ENCODE data around the gene IPO13. TPM values are rescaled to one million over a fixed set of nuclear protein-coding genes. Genes with fewer than 3 reads are reported as not detected.

Gene IPO13
- total RNA-seq, 1 experiment from 2014 or later = 25.0 TPM

DNA sequence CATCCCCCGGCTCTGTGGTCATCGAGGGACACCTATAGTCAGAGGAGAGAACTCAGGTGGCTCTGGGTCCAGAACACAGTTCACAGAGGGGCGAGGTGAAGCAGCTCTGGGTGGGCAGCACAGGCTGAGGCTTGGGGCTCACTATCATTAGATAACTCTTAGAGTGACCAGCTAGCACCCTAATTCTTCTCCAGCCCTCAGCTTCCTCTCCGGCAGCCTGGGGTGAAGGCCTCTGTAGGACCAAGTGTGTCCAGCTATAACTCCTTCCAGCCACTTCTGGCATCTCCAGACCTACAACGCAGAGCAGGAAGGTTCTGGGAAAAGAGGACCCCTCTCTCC lies 11.8 kb upstream of the IPO13 start:
- Histone ChIP-seq H2AFZ (no peak overlapping the region), H4K20me1 (ENCODE audit: insufficient read depth) (no peaks in the 10 kb centered on the region), H3K9me3 (ENCODE audit: insufficient read depth, low read depth) (no peaks in the 10 kb centered on the region), H3K4me1 (replicated peaks; ENCODE audit: insufficient read depth) (peaks cover 39% of the 10 kb centered on the region), H3K27me3 (ENCODE audit: insufficient read depth, low read depth) (no peaks in the 10 kb centered on the region), H3K4me3 (peak overlapping the region; percentile 15; the same call in 1 of the 2 replicates), H3K9me2 (ENCODE audit: insufficient read depth) (no peaks in the 10 kb centered on the region), H3K36me3 (ENCODE audit: low read depth) (no peaks in the 10 kb centered on the region), H3F3A (ENCODE audit: insufficient read depth, low read depth) (peaks cover 32% of the 10 kb centered on the region; the same call in 1 of the 2 replicates), H3K79me2 (ENCODE audit: low read depth) (0 out of 2 replicates have a peak, but pooled peaks cover 7% of the 10 kb centered on the region), H3K27ac (no peak overlapping the region), H3K4me2 (peak overlapping the region; percentile 95)
- DNase-seq = no peak
- ChIA-PET POLR2A (ENCODE audit: unreplicated experiment) (interaction anchor here (1.1 to 1.3 kb wide), 3 partner anchors 170 to 284 kb away, joined by 8 to 12 read pairs (median 10); partner anchors contain the start of gene KDM4A), CTCF (interaction anchor here (0.6 to 4.0 kb wide), 19 partner anchors 9 to 1355 kb away, joined by 3 to 185 read pairs (median 7); partner anchors contain the start of genes KDM4A and PTPRF)
- TF ChIP-seq, protein P1, sequence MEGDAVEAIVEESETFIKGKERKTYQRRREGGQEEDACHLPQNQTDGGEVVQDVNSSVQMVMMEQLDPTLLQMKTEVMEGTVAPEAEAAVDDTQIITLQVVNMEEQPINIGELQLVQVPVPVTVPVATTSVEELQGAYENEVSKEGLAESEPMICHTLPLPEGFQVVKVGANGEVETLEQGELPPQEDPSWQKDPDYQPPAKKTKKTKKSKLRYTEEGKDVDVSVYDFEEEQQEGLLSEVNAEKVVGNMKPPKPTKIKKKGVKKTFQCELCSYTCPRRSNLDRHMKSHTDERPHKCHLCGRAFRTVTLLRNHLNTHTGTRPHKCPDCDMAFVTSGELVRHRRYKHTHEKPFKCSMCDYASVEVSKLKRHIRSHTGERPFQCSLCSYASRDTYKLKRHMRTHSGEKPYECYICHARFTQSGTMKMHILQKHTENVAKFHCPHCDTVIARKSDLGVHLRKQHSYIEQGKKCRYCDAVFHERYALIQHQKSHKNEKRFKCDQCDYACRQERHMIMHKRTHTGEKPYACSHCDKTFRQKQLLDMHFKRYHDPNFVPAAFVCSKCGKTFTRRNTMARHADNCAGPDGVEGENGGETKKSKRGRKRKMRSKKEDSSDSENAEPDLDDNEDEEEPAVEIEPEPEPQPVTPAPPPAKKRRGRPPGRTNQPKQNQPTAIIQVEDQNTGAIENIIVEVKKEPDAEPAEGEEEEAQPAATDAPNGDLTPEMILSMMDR (conservative IDR thresholded peaks at IDR 0.05) = no peak; the same call in 1 of the 2 replicates
- no peak for TF ChIP-seq EZH2 (IDR thresholded peaks at IDR 0.05; ENCODE audit: low read depth)
- intact Hi-C loops (cut with micrococcal nuclease; ENCODE audit: unreplicated experiment) = loop anchor here (1.0 to 2.0 kb wide), 7 partner anchors 77 to 708 kb away; partner anchors contain the start of gene ST3GAL3
- no TSS peak for BruUV-seq (replicated peaks)

DNA sequence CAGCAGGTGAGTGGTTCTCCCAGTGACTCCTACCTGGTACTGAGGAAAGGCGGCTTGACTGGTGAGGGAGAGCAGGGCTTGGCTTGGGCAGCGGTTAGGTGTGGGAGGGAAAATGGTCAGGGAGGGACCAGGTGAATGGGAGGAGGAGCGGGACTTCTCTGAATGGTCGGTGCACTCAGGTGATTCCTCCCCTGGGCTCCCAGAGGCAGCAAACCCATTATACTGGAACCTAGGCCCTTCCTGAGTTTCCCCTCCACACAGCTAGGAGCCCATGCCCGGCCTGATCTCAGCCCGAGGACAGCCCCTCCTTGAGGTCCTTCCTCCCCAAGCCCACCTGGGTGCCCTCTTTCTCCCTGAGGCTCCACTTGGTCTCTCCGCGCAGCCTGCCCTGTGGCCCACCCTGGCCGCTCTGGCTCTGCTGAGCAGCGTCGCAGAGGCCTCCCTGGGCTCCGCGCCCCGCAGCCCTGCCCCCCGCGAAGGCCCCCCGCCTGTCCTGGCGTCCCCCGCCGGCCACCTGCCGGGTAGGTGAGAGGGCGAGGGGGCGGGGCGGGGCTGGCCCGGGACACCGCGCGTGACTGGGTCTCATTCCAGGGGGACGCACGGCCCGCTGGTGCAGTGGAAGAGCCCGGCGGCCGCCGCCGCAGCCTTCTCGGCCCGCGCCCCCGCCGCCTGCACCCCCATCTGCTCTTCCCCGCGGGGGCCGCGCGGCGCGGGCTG lies 10.9 kb upstream of the IPO13 start:
- intact Hi-C loops (cut with micrococcal nuclease; ENCODE audit: unreplicated experiment) = loop anchor here (2.0 kb wide), 1 partner anchor 709 kb away; no protein-coding TSS in a partner anchor
- ChIA-PET CTCF (interaction anchor here (1.0 to 4.0 kb wide), 7 partner anchors 8 to 406 kb away, joined by 5 to 185 read pairs (median 9); partner anchors contain the start of gene PTPRF), POLR2A (ENCODE audit: unreplicated experiment) (interaction anchor here (1.2 kb wide), 1 partner anchor 172 kb away, joined by 10 read pairs; no protein-coding TSS in a partner anchor)
- no peaks in the 10 kb centered on the region for H3K9me2 ChIP-seq (ENCODE audit: insufficient read depth)
- 0 out of 2 replicates have a peak, but pooled peaks cover 7% of the 10 kb centered on the region for H3K79me2 ChIP-seq (ENCODE audit: low read depth)
- no peak overlapping the region; the same call in 1 of the 2 replicates for H3K4me3 ChIP-seq
- TF ChIP-seq, protein P1 (conservative IDR thresholded peaks at IDR 0.05) = no peak
- TF ChIP-seq EZH2 (IDR thresholded peaks at IDR 0.05; ENCODE audit: low read depth) = no peak
- no peak for DNase-seq
- H3K9me3 ChIP-seq (ENCODE audit: insufficient read depth, low read depth) = no peaks in the 10 kb centered on the region
- H3K27me3 ChIP-seq (ENCODE audit: insufficient read depth, low read depth) = no peaks in the 10 kb centered on the region
- BruUV-seq (replicated peaks) = no TSS peak
- peak overlapping the region; percentile 95; the same call in 1 of the 2 replicates for H3K4me2 ChIP-seq
- H3F3A ChIP-seq (ENCODE audit: insufficient read depth, low read depth) = peaks cover 29% of the 10 kb centered on the region; the same call in 1 of the 2 replicates
- peaks cover 32% of the 10 kb centered on the region for H3K4me1 ChIP-seq (replicated peaks; ENCODE audit: insufficient read depth)
- no peak overlapping the region for H2AFZ ChIP-seq
- H4K20me1 ChIP-seq (ENCODE audit: insufficient read depth) = no peaks in the 10 kb centered on the region
- H3K27ac ChIP-seq = no peak overlapping the region
- no peaks in the 10 kb centered on the region for H3K36me3 ChIP-seq (ENCODE audit: low read depth)

DNA sequence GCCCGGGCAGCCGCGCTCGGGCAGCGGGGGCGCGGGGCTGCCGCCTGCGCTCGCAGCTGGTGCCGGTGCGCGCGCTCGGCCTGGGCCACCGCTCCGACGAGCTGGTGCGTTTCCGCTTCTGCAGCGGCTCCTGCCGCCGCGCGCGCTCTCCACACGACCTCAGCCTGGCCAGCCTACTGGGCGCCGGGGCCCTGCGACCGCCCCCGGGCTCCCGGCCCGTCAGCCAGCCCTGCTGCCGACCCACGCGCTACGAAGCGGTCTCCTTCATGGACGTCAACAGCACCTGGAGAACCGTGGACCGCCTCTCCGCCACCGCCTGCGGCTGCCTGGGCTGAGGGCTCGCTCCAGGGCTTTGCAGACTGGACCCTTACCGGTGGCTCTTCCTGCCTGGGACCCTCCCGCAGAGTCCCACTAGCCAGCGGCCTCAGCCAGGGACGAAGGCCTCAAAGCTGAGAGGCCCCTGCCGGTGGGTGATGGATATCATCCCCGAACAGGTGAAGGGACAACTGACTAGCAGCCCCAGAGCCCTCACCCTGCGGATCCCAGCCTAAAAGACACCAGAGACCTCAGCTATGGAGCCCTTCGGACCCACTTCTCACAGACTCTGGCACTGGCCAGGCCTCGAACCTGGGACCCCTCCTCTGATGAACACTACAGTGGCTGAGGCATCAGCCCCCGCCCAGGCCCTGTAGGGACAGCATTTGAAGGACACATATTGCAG lies 10.2 kb upstream of the IPO13 start:
- DNase-seq = no peak
- peaks cover 25% of the 10 kb centered on the region for H3K4me1 ChIP-seq (replicated peaks; ENCODE audit: insufficient read depth)
- H3K4me2 ChIP-seq = no peak overlapping the region
- 0 out of 2 replicates have a peak, but pooled peaks cover 7% of the 10 kb centered on the region for H3K79me2 ChIP-seq (ENCODE audit: low read depth)
- H3K36me3 ChIP-seq (ENCODE audit: low read depth) = no peaks in the 10 kb centered on the region
- H3K9me2 ChIP-seq (ENCODE audit: insufficient read depth) = no peaks in the 10 kb centered on the region
- intact Hi-C loops (cut with micrococcal nuclease; ENCODE audit: unreplicated experiment) = no loop called here
- no peaks in the 10 kb centered on the region for H3K27me3 ChIP-seq (ENCODE audit: insufficient read depth, low read depth)
- no peak overlapping the region for H3K4me3 ChIP-seq
- no peaks in the 10 kb centered on the region for H3K9me3 ChIP-seq (ENCODE audit: insufficient read depth, low read depth)
- TF ChIP-seq, protein P1 (conservative IDR thresholded peaks at IDR 0.05) = no peak
- no peak for TF ChIP-seq EZH2 (IDR thresholded peaks at IDR 0.05; ENCODE audit: low read depth)
- no peaks in the 10 kb centered on the region for H4K20me1 ChIP-seq (ENCODE audit: insufficient read depth)
- ChIA-PET CTCF (no interaction called here), POLR2A (ENCODE audit: unreplicated experiment) (no interaction called here)
- peaks cover 29% of the 10 kb centered on the region; the same call in 1 of the 2 replicates for H3F3A ChIP-seq (ENCODE audit: insufficient read depth, low read depth)
- no TSS peak for BruUV-seq (replicated peaks)
- H2AFZ ChIP-seq = no peak overlapping the region
- no peak overlapping the region for H3K27ac ChIP-seq
